ENCODE data around the gene CLEC4A. TPM values are rescaled to one million over a fixed set of nuclear protein-coding genes. Genes with fewer than 3 reads are reported as not detected.
"Not testable (repeated sequence)": the region's sequence is repeated elsewhere in the genome, so short reads cannot be mapped to it uniquely, and the experiment has no call there.

Gene CLEC4A
- total RNA-seq = 1.2 TPM
- long read RNA-seq = 0 reads

DNA sequence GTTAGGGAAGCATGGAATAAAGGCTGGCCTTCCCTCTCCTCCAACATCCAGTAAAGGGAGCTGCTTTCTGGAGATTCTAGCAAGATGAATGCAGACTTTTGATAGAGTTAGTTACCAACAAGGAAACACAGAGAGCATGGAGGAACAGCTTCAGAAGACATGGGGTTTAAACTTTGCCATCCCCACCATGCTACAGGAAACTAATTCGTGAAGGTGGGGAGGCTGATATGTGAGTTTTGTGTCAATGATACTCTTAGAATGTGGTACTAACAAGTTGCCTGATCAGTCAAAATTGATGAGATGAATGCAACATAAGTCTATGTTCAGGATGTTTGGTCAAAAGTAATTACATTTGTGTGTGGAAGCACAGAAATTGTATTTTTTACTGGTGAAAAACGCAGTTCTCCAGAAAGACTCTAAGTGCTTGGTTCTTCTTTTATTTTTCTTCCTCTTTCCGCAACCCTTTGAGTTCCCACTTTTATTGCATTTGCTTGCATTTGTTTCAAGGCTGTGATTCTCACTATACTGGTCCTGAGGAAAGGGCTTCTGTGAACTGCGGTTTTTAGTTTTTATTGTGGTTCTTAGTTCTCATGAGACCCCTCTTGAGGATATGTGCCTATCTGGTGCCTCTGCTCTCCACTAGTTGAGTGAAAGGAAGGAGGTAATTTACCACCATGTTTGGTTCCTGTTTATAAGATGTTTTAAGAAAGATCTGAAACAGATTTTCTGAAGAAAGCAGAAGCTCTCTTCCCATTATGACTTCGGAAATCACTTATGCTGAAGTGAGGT lies at the start of gene CLEC4A:
Gene CLEC4A, plus strand, starts transcription at position 494 of the 789 bp plus-strand sequence. Its CDS starts 262 bp downstream, at position 756.
- ATAC-seq = no peak

DNA sequence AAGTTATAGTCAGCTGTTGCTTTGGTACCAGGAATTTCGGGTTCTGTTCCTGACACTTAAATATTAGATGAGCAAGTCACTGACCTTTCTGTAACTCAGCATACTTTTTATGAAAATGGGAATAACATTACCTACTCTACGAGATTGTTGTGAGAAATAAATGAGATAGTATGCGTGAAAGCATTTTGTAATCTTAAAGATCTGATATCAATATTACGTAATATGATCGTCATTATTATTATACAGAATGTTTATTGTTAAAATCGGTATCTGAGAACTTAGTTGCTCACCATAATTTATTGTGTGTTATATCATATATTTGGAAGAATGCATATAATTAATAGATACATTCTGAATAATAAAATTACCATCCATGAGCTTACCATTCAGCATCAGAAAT lies 47.5 kb upstream of the CLEC4A start:
- DNase-seq (ENCODE audit: missing footprints) (no peak), ATAC-seq (no peak)
- intact Hi-C loops (cut with DNase I) = no loop called here

More for the DNA sequence above, at the start of gene CLEC4A:
- intact Hi-C loops (cut with DNase I) = no loop called here
- no peak for DNase-seq (ENCODE audit: missing footprints)

DNA sequence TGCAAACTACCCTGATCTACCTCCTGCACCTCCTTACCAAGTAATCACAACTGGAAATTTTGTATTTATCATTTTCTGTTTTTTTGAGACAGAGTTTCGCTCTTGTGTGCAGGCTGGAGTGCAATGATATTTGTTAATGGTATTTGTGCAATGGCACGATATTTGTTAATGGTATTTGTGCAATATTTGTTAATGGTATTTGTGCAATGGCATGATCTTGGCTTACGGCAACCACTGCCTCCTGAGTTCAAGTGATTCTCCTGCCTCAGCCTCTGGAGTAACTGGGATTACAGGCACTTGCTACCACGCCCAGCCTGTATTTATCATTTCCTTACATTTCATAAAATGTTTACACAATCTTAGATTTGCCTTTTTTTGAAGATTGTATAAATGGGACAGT lies 47.1 kb upstream of the CLEC4A start:
- no peak for ATAC-seq
- intact Hi-C loops (cut with DNase I) = no loop called here
- no peak for DNase-seq (ENCODE audit: missing footprints)

DNA sequence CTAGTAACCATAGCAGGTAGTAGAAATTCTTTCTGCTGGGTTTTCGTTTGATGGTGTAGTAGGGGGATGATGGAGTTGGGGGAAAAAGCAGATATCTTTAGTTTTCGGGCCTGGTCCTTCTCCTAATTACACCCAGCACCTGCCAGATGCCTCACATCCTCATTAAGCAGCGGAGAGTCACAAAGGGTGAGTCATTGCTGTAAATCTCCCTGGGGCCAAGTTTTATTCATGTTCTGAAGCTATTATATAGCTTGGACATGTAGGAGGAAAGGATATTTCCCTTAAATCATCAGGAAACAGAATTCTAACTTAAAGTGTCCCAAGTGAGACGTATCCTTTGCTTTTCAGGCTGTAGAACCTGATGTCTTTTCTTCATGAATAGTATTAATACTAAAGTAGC lies 46.2 kb upstream of the CLEC4A start:
- no peak for DNase-seq (ENCODE audit: missing footprints)
- intact Hi-C loops (cut with DNase I) = no loop called here
- no peak for ATAC-seq

DNA sequence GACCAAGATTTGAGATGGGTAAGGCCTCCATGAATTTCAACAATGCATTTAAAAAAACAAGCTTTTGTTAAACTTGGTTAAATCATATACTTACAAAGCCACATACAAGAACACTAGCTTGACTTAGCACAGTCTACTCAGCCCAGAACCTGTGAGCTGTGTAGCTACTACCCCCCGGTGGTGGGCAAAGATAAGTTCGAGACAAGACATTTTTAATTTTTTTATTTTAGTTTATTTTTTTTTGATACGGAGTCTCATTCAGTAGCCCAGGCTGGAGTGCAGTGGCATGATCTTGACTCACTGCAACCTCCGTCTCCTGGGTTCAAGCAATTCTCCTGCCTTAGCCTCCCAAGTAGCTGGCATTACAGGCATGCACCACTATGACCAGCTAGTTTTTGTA lies 45.0 kb upstream of the CLEC4A start:
- no peak for ATAC-seq
- intact Hi-C loops (cut with DNase I) = no loop called here
- DNase-seq (ENCODE audit: missing footprints) = no peak

DNA sequence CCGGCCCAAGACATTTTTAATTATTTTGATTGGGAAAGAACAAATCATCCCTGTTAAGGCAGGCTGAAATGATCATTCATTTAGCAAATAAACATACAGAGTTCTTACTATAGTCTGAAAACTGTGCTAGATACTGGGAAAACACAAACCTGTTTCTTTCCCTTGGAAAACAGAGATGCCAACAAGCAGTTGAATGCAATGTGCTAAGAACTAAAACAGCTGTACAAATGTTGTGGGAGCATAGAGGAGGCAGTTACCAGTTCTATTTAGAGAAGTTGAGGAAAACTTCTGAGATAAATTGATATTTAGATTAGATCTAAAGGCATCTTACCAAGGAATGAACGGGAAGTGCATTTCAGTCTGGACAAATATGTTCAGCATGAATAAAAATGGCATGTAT lies 44.5 kb upstream of the CLEC4A start:
- intact Hi-C loops (cut with DNase I) = no loop called here
- ATAC-seq (no peak), DNase-seq (ENCODE audit: missing footprints) (no peak)

DNA sequence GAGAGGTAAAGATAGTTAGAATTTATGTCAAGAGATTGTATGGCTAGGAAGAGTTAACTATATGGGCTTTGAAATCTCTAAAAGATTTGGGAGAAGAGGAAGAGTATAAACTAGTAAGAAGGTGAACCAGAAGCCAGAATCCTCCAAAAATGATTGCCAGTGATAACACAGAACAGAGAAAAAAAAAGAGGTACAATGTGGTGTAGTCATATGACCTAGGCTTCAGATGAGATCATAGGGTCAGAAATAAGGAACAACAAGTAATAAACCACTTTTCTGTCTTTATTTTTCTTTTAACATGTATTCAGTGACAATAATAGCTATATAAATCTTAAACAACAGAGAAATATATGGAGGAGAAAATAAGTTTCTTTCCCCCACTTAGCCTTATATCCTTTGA lies 43.3 kb upstream of the CLEC4A start:
- intact Hi-C loops (cut with DNase I) = loop anchor here (2.0 kb wide), 1 partner anchor 53 kb away; no protein-coding TSS in a partner anchor
- ATAC-seq (no peak), DNase-seq (ENCODE audit: missing footprints) (no peak)

DNA sequence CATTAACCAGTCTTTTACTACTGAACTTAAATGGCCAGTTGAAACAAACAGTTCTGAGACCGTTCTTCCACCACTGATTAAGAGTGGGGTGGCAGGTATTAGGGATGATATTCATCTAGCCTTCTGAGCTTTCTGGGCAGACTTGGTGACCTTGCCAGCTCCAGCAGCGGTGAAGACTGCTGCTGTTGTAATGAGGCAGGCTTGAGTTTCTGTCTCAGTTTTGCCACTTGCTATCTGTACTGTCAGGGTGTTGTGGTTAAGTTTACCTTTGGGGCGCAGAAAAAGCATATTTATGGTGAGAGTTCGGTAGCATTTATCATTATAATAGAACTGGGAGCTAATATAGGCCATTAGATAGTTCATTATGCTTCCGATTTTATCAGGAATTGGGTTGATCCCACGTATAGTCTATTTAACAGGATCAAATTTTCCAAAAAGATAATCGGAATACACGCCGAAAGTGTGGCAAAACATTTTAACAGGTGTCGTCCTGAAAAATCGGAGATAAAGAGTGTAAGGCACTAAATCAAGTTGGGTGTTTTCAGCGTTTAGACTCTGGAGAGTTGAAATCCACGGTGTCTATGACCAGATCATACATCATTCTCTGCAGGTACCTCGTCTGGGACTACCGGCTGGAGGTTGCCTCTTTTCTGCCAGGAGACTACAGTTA lies 42.0 kb upstream of the CLEC4A start:
- DNase-seq (ENCODE audit: missing footprints) = no peak
- intact Hi-C loops (cut with DNase I) = loop anchor here (2.0 kb wide), 1 partner anchor 55 kb away; no protein-coding TSS in a partner anchor
- ATAC-seq = no peak

DNA sequence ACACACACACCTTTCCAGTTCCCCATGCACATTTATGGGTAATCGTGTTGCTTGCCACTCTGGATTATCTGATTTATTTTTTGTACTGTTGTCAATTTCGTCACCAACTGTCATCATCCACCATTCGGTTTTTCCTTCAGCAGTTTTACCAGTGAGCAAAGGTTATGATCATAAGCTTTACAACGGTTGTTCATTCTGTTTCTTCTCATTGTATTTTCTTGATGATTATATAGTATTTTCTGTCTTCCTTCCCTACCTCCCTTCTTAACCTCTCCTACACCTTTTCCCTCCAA lies 40.7 kb upstream of the CLEC4A start:
- intact Hi-C loops (cut with DNase I) = no loop called here
- no peak for DNase-seq (ENCODE audit: missing footprints)
- no peak for ATAC-seq

DNA sequence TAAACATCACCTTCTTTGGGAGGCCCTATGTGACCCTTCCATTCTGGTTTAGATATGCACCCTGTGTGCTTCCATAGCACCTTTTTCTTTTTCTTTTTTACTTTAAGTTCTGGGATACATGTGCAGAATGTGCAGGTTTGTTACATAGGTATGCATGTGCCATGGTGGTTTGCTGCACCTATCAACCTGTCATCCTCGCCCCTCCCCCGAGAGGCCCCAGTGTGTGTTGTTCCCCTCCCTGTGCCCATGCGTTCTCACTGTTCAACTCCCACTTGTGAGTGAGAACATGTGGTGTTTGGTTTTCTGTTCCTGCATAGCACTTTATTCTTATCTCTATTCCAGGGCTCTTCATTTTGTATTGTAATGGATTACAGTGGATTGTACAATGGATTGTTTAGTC lies 39.1 kb upstream of the CLEC4A start:
- intact Hi-C loops (cut with DNase I); ATAC-seq; DNase-seq (ENCODE audit: missing footprints): not testable (repeated sequence)

DNA sequence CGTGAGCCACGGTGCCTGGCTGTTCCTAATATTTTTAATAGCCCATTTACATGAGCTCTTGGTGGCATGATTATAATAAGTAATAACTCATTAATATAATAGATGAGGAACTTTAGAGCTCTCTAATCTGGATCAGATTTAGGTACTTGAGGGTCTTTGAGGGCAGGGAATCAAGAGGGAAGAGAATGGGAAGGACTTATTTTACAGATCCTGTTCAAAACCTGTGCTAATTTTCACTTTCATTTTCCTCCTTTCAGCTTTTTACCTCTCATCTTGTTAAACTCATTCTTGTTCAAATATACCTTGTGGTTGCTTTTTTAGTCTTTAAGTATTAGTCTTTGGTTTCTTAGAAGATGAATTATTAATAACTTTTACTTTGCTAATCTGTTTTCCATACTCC lies 35.8 kb upstream of the CLEC4A start:
- intact Hi-C loops (cut with DNase I) = no loop called here
- DNase-seq (ENCODE audit: missing footprints) (no peak), ATAC-seq (no peak)

DNA sequence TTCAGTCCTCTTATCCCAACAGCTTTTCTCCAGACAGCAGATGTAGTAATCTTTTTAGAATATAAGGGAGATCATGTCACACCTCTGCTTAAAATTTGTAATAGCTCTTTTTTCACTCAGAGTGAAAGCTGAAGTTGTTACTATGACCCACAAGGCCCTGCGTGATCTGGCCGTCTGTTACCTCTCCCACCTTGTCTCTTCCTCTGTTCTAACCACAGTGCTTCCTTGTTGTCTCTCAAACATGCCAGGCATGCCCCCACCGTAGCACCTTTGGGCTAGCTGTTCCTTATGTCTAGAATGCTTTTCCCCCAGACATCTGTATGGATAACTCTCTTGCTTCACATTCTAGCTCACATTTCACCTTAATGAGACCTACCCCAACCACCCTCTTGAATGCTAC lies 34.8 kb upstream of the CLEC4A start:
- DNase-seq (ENCODE audit: missing footprints) = no peak
- intact Hi-C loops (cut with DNase I) = no loop called here
- ATAC-seq = no peak

DNA sequence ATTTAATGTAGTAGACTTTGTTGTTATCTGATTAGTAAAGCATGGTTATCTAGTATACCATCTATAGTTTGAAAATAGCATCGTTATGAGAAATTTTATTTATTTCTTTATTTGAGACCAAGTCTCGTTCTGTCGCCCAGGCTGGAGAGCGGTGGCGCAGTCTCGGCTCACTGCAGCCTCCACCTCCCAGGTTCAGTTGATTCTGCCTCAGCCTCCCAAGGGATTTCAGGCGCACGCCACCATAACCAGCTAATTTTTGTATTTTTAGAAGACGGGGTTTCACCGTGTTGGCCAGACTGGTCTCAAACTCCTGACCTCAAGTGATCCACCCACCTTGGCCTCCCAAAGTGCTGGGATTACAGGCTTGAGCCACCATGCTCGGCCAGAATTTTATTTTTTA lies 34.1 kb upstream of the CLEC4A start:
- ATAC-seq; DNase-seq (ENCODE audit: missing footprints); intact Hi-C loops (cut with DNase I): not testable (repeated sequence)

DNA sequence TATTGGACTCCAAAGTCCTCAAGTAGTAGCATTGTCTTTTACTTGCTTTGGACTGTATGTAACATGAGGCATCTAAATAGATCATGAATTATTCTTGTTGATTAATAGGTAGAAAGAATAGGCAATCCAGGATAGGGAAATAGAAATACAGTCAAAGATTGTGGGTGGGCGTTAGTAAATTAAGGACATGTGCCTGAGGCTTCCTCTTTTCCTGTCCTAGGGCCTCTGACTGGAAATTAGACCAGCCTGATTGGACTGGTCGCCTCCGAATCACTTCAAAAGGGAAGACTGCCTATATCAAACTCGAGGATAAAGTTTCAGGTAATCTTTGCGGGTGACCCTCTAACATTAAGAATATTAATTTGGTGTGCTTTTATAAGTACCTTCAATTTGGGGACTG lies 33.7 kb upstream of the CLEC4A start:
- intact Hi-C loops (cut with DNase I) = no loop called here
- no peak for DNase-seq (ENCODE audit: missing footprints)
- ATAC-seq = no peak

DNA sequence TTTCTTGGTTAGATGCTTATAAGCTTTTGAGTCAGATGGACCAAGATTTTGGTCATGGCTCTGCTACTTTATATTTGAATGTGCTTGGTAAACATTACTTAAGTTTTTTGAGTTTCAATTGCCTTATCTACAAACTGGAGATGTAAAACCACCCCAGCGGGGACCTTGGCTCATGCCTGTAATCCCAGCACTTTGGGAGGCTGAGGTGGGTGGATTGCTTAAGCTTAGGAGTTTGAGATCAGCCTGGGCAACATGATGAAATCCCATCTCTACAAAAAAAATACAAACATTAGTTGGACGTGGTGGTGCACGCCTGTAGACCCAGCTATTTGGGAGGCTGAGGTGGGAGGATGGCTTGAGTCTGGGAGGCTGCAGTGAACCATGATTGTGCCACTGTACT lies 30.1 kb upstream of the CLEC4A start:
- ATAC-seq = no peak
- intact Hi-C loops (cut with DNase I) = no loop called here
- DNase-seq (ENCODE audit: missing footprints) = no peak

DNA sequence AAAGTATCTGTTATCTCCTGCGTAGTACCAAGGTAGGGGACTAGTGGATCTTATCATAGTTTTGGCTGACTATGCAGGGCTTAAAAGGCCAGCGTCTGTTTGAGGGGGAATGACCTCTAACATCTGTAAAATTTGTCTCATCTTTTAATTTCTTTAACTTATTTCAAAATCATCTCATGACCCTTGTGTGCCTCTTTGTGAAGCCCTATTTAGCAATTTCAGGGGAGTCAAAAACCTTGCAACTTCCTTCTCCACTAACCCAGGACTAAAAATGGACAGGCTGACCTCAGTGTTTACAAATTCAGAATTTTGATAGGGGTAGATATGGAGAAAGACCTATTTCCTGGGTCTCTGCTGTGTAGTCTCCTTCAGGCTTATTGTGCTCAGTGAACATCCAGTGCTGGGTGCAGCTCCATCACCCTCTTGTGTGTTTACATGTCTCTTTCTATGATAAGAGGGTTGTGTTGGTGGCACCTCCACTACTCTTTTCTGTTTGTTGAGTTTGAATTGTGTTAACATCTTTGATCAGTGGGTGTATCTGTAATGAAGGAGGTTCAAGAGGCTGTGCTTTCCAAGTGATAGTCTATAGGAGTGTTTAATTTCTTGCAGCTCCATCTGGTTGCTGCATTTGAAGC lies 27.0 kb upstream of the CLEC4A start:
- DNase-seq (ENCODE audit: missing footprints) (no peak), ATAC-seq (no peak)
- intact Hi-C loops (cut with DNase I) = no loop called here

DNA sequence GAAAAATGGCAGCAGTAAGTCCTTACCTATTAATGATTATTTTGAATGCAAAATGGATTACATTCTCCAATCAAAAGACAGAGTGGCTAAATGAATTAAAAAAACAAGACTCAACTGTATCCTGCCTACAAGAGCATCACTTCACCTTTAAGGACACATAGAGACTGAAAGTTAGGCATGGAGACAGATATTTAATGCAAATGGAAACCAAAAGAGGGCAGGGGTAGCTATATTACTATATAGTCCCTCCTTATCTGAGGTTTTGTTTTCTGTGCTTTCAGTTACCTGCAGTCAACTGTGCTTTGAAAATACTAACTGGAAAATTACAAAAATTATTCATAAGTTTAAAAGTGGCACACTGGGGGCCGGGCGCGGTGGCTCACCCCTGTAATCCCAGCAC lies 24.2 kb upstream of the CLEC4A start:
- ATAC-seq = no peak

DNA sequence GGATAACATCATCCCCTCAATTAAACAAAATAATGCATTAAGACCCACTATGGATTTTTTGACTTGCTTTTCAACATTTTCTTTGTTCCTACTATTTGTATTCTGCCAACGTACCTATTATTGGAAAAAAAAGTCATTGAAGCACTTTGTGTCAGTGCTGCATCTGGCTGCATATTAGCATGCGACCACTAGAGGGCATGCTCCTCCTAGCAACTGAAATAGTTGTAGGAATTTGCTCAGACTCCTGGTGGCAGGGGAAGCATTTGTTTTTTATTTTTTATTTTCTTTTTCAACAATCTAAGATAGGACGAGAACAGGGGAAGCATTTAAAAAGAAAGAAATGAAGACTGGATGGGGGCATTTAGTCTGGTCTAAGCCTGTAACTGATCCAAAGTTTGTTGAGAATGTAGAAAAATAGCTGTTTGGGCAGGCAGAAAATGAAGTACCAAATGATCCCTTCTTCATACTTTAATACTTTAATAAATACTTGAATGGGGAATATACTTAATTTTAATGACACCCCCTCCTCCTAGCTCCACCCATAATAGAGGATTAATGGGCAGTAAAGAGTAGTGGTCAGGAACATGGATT lies 14.5 kb upstream of the CLEC4A start:
- ATAC-seq (no peak), DNase-seq (ENCODE audit: missing footprints) (no peak)
- intact Hi-C loops (cut with DNase I) = loop anchor here (5.0 kb wide), 1 partner anchor 123 kb away; no protein-coding TSS in a partner anchor

More for the DNA sequence above, 24.2 kb upstream of the CLEC4A start:
- no peak for DNase-seq (ENCODE audit: missing footprints)
- intact Hi-C loops (cut with DNase I) = no loop called here

DNA sequence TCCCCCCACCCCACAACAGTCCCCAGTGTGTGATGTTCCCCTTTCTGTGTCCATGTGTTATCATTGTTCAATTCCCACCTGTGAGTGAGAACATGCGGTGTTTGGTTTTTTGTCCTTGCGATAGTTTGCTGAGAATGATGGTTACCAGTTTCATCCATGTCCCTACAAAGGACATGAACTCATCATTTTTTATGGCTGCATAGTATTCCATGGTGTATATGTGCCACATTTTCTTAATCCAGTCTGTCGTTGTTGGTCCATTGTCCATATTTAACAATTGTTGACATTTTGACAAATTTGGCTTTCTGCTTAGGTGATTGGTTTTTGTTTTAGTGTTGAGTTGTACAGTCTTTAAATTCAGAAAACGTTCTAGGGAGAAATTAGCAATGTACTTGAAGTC lies 10.3 kb upstream of the CLEC4A start:
- intact Hi-C loops (cut with DNase I); DNase-seq (ENCODE audit: missing footprints); ATAC-seq: not testable (repeated sequence)

Data from Right ventricle myocardium inferior (tissue), 1 donor.